HG02884 (cell line): Measurements from ENCODE around the gene FLYWCH1.

ENCODE experiments used
- ATAC-seq: cut with Tn5 transposase; IDR thresholded peaks from one replicate; pipeline ENCODE4 v1.9.1; 2021; ENCODE audit warnings: mild to moderate bottlenecking, moderate library complexity; ENCODE audit not compliant: unreplicated experiment

Gene FLYWCH1, protein sequence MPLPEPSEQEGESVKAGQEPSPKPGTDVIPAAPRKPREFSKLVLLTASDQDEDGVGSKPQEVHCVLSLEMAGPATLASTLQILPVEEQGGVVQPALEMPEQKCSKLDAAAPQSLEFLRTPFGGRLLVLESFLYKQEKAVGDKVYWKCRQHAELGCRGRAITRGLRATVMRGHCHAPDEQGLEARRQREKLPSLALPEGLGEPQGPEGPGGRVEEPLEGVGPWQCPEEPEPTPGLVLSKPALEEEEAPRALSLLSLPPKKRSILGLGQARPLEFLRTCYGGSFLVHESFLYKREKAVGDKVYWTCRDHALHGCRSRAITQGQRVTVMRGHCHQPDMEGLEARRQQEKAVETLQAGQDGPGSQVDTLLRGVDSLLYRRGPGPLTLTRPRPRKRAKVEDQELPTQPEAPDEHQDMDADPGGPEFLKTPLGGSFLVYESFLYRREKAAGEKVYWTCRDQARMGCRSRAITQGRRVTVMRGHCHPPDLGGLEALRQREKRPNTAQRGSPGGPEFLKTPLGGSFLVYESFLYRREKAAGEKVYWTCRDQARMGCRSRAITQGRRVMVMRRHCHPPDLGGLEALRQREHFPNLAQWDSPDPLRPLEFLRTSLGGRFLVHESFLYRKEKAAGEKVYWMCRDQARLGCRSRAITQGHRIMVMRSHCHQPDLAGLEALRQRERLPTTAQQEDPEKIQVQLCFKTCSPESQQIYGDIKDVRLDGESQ

DNA sequence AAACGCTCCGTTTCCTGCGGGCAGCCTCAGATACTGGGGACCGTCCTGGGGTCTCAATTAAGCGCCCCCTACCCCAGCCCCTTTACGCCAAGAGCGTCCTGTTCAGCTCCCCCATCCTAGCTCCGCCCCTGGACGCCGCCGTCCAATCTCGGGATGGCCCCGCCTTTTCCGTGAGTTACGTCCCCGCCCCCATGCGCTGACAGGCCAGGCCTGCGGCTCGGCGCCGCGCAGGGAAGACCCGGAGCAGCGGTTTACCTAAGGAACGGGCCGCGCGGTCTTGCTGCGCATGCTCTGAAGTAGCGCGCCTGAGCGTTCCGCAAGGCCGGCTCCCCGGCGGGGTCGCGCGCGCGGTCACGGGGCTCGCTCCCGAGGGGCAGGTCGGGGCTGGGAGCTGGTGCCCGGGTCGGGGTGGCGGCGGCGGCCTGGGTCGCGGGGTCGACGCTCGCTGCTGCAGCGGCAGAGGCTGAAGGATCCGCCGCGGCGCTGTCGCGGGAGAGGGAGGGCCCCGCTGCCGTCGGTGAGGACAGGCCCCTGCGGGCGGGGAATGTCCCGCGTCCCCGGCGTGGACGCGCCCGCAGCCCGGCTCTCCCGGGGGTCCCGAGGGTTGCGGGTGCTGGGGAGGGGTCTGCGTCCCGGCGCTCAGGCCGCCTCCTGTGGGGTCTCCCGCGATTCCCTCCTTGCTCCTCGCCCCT, at the start of gene FLYWCH1:
Gene FLYWCH1, plus strand, starts transcription at position 294 of the 692 bp plus-strand sequence. CDS start 17,755 bp downstream, outside the sequence.
- peak; percentile 82 for ATAC-seq

DNA sequence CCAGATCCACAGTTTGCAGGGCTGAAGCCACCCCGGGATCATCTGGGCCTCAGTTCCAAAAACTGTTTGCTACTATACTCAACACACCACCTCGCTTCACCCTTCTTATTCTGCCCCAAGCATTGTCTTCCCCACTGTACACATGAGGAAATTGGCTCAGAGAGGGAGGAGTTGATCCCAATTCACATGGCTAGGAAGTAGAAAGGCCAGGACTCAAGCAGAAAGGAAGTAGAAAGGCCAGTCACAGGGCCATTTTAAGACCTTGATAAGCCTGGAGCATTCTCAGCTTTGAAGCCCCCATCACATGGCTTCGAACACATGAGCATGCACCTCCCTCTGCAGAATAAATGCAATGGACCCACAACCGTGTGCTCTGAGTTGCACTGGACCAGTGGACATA, 46.1 kb upstream of the FLYWCH1 start:
- ATAC-seq, result no peak

DNA sequence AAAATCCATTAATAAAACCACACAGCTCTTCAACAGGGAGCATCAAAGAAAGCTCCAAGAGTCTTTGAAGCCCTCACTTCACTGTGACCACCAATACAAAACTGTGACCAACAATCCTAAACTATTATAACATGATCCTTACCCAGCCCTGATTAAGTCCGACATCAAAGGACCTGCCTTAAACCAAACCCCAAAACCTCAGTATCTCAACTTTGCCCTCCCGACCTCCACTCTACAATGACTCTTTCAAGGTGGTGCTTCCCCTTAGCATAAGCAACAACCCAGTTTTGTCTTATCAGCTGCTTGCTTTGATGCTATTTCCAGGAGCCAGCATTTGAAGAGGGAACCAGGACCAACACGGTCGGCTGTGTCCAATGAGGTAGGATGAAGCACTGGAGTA, 45.3 kb upstream of the FLYWCH1 start:
- ATAC-seq, result no peak

DNA sequence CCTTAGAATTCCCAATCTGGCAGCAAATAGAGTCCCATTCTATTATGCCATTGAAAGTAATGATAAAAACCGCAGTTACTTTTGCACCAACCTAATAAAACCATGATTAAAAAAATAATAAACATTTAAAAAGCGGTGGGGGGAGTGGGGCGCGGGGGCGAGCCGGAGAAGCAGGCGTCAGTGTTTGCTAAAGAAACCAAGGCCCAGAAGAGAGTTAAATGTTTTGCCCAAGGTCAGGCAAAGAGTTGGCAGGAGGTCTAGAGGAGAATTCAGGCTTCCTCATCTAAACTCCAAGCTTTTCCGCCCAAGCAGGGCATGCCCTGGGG, 44.1 kb upstream of the FLYWCH1 start:
- ATAC-seq, result no peak

DNA sequence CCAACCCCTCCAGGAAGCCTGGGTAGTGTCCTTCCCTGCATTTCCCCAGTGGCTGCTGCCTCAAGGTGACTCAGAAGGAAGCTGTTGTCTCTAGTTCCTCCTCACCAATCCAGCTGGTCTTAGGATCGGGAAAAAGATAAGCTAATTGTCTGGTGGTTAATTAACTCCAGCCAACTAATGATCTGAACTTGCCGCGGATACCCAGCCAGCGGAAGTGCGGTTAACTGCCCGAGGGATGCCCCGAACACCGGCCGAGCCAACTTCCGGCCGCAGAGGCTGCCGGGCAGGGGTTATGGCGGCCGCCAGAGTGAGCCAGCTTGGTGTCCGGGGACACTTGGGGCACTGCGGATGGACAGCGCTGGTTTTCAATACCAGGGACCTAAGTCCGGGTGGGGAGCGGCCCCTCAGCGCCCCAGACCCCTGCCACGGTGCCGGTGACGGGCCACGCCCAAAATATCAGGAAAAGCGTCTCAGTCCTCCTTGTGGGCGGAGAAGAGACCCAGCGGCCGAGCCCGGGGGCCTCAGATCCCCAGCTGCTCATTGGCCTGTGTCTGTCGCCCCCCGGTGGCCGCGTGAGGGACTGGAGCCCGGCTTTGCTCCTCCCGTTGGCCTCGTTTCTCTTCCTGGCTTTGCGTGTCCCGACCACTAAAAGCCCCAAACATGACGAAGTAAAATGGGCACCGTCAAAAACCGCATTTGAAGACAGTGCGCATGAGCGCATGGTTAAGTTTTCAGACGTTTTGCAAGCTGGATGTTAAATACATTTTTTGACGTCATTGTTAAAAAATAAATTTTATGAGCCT, 43.5 kb upstream of the FLYWCH1 start:
- peak; percentile 76 for ATAC-seq

DNA sequence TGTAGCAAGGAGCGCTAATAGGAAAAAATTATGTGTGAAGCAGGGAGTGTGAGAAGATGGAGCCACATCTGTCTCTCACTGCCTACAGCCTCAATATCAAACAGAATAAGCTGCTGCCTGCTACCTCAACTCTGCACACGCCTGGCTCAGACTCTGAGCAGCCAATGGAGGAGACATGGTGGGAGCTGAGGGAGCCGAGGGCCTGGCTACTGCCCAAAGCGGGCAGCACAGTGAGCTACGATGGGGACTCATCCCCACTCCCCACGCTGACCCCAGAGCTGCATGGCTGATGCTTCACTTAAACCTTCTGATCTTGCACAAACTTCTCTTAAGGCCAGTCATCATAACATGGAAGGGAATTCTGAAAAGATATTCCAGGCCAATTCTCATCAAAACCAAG, 39.8 kb upstream of the FLYWCH1 start:
- ATAC-seq, result no peak

DNA sequence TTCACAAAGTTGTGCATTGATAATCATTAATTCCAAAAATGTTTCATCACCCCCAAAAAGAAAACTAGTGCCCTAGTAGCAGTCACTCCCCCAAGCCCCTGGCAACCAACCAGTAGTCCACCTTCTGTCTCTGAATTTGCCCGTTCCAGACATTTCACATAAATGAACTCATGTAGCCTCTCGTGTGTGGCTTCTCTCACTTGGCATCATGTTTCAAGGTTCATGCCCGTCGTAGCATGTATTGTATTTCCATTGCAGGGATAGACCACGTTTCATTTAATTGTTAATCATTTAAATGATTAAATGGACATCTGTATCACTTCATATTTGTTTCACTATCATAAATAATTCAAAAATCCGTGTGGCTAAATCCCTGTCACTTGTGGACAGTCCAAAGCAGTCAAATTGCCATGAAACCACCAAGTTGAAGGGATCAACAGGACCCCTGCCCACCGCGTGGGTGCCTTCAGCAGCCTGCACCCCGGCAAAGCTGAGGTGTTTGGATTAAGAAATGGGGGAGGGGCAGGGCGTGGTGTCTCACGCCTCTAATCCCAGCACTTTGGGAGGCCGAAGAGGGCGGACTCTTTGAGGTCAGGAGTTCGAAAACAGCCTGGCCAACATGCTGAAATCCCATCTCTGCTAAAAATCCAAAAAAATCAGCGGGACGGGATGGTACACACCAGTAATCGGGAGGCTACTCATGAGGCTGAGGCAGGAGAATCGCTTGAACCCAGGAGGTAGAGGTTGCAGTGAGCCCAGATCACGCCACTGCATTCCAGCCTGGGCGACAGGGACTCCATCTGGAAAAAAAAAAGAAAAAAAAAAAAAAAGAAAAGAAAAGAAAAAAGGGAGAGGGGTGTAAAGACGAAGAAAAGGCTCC, 37.5 kb upstream of the FLYWCH1 start:
- no peak for ATAC-seq

DNA sequence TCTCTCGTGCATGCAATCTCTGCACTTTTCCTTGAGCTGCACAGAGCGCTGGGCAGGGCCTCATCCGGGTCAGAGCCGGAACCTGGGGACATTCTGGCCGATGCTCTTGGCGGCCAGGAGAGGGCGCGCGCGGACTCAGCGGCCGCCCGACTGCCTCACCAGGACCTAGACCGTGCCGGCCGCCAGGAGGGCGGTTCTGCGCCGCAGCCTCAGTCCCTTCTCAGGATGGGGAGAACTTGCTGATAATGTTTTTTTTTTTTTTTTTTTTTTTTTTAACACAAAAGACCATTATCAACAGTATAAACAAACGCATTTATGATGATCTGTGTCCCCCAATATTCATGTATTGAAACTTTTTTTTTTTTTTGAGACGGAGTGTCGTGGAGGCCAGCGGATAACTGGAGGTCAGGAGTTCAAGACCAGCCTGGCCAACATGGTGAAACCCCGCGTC, 36.8 kb upstream of the FLYWCH1 start:
- ATAC-seq, result no peak

DNA sequence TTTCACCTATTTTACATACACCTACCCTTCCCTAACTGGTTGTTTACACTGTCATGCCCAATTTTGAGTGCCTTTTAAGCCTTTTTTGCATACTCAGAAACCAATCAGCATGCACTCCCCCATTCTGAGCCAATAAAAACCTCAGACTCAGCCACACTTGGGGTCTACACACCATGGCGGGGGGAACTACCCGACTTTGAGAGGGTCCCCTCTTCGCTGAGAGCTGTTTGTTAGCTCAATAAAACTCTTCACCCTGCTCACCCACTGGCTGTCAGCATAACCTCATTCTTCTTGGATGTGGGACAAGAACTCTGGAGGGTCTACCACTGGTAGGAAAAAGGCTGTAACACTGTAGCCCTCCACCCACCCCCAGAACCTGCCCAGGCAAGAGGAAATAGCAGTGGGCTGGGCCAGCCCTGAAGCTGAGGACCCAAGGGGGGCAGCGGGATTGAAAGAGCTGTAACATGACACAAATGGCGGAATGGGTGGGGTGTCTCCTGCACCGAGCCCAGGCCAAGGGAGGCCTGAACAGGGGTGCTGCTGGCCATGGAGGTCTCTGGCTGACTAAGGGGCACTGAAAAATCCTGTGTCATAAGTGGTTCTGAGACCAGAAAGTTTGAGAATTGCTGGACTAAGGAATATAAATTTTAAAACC, 31.8 kb upstream of the FLYWCH1 start:
- no peak for ATAC-seq

DNA sequence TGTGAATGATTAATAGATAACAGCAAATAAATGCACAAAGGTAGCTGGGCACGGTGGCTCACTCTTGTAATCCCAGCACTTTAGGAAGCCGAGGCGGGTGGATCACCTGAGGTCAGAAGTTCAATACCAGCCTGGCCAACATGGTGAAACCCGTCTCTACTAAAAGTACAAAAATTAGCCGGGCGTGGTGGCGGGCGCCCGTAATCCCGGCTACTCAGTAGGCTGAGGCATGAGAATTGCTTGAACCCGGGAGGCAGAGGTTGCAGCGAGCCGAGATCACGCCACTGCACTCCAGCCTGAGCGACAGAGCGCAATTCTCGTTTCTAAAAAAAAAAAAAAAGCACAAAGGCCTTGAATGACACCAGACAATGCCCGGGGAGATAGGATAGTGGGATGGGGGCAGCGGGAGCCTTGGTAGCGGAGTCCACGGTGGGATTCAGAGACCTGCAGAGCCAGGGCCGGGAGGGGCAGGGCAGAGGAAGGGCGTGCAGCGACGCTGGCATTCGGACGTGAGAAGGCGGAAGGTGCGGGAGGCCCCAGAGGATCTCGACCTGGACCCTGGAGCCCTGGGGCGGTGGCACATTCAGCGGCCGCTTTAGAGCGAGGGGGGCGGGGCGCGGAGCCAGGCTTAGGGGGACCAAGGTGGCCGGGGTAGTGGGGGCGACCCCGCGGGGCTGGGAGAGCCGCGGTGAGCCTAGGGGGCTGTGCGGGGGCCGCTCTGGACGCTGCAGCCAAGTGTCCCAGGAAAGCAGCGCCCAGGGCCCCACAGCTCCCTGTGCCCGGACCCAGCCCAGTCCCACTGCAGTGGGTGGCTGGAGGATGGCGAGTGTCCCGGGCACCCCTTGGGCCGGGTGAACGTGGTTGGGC, 29.7 kb upstream of the FLYWCH1 start:
- ATAC-seq, result peak; percentile 4

DNA sequence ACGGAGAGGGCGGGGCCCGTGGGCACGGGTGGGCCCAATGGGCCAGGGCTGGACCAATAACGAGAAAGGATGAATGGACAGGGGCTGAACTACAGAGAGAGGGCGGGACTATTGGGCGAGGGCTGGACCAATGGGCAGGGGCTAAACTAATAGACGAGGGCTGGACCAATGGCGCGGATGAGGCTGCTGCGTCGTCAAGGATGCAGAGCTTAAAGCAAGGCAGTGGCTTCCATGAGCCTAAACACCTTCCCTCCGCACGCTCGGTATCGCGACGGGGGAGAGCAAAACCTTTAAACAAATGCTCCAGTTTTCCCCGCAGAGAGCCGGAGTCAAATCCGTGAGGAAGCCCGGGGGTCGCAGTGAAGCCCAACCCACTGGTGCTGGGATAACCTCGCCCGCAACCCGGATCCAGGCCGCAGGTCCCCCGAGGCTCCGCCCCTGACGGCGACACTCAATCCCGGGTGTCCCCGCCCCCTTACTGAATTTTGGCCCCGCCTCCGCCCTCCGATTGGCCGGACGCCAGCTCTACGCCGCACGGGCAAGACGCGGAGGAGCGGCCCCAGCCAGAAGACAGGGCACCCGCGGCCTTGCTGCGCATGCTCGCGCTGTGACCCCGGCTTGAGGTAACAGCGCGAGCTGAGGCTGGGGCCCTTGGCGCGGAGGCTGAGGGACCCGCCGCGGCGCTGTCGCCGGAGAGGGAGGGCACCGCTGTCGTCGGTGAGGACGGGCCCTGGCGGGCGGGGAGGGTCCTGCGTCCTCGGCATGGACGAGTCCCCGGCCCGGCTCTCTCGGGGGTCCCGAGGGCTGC, 28.9 kb upstream of the FLYWCH1 start, which contains the start of gene FLYWCH2:
Gene FLYWCH2, plus strand, starts transcription at position 566 of the 808 bp plus-strand sequence. CDS start 13,235 bp downstream, outside the sequence.
- peak; percentile 79 for ATAC-seq

DNA sequence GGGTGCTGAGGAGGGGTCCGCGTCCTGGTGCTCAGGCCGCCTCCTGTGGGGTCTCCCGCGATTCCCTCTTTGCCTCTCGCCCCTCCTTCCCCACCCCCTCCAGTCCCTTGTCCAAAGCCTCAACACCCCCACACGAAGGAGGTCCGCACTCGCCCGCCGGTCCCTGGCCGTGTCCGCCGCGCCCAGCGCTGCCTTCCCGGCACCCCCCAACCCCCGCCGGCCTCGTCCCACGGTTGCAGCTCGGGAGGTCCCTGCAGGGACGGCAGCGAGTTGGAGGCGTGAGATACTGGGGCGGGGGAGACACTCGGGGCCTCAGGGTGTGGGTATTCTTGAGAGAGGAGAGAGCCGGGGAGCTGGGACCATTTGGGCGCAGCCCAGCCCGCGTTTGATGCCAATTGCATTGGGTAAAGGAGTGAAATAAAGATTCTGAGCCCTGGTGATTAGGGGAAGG, 28.2 kb upstream of the FLYWCH1 start:
- peak; percentile 7 for ATAC-seq

DNA sequence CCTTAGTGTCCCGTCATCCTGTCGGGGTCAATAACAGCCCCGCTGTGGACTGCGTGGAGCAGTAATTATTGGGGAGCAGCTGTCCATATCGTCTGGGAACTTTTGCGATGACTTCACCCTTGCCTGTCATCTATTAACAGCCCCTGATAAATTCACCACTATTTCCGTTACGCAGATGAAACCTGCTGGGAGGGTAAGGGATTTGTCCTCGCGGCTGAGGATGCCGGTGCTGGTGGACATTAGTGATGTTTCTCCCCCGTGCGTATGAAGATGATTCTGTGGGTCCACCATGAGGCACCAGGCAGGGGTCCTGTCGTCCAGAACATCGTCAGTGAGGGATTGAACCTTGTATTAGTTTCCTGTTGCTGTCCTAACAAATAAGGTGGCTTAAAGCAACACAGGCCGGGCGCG, 27.7 kb upstream of the FLYWCH1 start:
- no peak for ATAC-seq

DNA sequence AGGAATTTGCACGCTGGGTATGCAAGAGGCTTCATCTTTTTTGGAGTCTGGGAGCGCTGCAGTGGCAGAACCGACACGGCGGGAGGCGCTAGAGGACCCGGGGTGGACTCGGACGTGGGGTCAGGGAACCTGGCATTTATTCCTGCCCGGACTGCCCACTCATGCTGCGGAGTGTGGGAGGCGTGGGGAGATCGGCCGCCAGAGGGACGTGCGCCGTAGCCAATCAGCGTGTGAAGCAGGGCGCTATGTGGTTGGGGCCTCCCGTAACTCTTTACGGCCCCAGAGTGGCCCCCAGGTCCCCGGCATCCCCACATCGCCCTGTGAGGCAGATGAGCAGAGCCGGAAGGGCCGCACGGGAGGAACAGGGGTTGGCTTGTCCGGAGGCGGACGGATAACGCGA, 17.5 kb upstream of the FLYWCH1 start:
- no peak for ATAC-seq

DNA sequence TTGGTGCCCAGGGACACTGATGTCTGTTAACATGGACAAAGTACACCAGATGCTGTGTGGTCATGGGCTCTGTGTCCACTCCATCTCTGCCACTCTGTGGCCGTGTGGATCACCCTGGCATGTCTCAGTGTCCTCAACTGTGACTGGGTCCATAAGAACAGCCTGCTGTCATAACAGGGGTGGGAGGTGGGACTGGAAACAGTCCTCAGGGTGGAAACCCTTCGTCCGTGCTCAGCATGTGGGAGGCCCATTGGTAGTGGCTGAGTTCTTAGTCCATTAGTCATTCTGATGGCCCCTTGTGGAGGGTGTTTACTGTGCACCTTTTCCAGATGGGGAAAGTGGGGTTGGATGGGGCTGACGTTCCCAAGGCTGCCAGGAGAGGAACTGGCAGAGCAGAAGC, 15.9 kb upstream of the FLYWCH1 start:
- ATAC-seq, result no peak

DNA sequence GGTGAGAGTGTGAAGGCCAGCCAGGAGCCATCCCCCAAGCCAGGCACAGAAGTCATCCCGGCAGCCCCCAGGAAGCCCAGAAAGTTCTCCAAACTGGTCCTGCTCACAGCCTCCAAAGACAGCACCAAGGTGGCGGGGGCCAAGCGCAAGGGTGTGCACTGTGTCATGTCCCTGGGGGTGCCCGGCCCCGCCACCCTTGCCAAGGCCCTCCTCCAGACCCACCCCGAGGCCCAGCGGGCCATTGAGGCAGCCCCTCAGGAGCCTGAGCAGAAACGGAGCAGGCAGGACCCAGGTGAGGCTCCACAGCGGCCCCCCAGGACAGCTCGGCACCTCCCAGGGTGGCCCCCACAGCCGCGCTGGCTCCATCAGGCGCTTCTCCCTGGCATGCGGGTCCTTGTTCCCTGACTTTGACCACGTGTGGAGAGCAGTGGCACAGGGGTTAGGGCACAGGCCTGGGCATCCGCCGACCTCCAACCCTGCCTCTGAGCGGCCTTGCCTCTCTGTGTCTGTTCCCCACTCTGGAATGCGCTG, 15.2 kb upstream of the FLYWCH1 start:
- ATAC-seq, result no peak

DNA sequence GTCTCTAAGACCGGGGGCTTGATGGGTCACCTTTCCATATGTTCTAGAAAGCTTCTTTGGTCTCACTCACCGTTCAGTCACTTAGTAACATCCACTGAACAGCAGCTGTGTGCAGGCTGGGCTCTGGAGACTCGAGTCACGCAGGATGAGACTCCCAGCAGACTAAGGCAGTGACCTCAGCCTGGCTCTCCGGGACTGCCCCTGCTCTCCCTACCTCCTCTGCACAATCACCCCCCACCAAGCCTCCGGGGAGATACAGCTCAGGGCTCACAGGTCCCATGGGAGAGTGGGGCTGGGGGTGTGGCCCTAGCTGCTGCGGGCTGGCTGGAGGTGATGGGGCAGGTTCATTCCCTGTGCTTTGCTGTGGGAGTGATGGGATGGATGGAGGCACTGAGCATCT, 14.6 kb upstream of the FLYWCH1 start:
- no peak for ATAC-seq
